ENCODE measurements around the gene LIMS1.
"Not testable (repeated sequence)": the region's sequence is repeated elsewhere in the genome, so short reads cannot be mapped to it uniquely, and the experiment has no call there.

The LIMS1 gene

DNA sequence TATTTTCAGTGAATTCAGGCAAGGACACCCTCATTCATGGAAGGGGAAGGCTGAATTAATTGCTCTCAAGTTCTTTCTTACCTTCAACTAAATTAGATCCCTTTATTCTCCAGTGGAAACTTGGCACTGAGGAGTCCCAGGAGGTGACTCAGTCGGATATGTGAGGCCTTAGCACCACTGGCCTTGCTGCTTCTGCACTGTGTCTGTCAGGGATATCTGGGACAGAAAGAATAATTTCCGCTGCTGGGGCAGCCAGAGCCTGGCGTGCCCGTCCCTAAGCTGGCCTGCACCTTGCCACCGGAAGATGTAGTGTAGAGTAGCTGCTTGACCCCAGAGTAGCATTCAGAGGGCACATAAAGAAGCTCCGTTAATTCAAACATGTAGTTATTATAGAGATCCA lies 53.4 kb downstream of the LIMS1 start:
- DNase-seq (ENCODE audit: low read depth) = no peak

DNA sequence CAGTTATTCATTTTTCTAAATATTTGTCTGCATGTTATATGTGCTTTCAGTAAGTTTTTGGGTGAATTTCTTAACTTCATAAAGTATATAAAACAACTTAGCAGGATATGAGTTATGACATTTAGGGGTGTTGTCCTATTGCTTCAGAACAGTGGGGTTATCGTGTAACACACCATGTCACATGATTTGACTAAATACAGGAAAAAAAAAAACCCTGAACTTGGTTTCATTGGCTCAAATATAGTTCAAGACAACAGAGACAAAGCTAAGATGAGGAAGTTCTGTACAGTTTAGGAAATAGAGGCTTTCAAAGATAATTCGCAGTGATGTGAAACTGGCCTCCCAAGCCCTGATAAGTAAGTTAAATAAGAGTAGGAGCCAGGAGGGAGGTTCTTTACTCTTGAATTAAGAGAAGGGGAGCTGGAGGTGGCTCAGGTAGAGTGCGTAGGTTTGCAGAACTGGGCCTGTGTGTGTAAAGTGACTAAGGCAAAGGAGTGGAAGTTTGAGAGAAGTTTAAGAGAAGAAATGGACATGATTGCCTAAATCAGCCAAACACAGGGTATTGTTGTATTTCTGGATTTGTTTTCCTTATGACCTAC lies 53.9 kb downstream of the LIMS1 start:
- no peak for DNase-seq (ENCODE audit: low read depth)

DNA sequence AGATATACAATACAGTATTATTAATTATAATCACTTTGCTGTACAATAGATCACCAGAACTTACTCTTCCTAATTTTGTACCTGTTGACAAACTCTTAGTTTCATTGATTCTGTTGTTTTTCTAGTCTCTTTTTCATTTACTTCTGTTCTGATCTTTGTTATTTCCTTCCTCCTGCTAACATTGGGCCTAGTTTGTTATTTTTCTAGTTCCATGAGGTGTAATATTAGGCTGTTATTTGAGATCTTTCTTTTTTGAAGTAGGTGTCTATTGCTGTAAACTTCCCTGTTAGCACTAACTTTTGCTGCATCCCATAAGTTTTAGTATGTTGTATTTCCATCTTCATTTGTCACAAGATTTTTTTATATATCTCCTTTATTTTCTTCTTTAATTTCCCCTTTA lies 55.1 kb downstream of the LIMS1 start:
- no peak for DNase-seq (ENCODE audit: low read depth)

DNA sequence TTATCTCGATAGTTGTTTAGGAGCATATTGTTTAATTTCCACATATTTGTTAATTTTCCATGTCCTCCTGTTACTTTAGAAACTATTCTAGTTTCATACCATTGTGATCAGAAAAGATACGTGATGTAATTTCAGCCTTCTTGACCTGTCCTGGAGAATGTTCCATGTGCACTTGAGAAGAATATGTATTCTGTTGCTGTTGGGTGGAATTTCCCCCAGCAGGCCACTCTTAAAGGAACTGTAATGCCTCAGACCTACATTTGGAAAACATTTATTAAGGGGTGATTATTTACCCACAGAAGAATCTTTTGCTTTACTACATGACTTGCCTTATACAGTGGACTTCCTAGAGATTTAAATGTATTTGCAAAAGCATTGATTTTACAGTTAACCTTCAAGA lies 55.5 kb downstream of the LIMS1 start:
- DNase-seq (ENCODE audit: low read depth) = no peak

DNA sequence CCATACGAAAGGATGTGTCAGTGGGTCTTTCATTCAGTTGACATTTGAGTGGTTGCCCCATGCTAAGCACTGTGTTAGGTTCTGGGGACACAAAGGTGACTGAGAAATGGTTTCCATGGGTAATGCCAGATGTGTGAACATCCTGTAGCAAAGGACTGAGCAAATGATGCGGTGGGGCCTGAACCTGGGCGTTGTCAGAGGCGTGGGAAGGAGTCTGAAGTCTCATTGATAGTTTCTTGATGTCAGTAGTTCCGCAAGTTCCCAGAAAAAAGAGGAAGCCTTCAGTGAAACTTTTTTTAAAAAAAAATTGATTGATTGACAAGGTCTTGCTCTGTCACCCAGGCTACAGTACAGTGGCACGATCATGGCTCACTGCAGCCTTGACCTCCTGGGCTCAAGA lies 56.9 kb downstream of the LIMS1 start:
- no peak for DNase-seq (ENCODE audit: low read depth)

DNA sequence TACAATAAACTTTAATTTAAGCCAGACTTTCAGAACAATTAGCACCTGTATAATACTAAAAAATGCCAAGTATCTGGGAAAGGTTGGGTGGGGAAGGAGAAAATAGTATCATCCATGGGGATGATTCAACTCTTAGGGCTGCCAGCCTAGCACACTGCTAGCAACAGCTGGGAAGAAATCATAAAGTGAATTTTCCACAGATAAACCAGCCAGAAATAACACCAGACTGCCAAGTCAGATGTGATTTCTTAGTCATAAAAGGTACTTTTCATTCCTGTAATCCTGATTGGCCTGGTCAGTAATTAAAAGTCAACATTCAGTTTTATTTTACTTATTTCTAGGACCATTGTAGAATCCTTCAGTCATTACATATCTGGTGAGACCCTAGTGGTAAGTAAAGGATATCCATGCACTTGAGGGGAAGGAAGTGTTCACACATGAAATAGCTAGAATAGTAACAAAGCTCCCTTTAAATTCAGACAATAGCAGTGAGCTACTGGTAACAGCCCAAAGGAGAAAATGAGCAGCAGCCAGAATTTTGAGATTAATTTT lies 59.4 kb downstream of the LIMS1 start:
- DNase-seq (ENCODE audit: low read depth) = no peak

DNA sequence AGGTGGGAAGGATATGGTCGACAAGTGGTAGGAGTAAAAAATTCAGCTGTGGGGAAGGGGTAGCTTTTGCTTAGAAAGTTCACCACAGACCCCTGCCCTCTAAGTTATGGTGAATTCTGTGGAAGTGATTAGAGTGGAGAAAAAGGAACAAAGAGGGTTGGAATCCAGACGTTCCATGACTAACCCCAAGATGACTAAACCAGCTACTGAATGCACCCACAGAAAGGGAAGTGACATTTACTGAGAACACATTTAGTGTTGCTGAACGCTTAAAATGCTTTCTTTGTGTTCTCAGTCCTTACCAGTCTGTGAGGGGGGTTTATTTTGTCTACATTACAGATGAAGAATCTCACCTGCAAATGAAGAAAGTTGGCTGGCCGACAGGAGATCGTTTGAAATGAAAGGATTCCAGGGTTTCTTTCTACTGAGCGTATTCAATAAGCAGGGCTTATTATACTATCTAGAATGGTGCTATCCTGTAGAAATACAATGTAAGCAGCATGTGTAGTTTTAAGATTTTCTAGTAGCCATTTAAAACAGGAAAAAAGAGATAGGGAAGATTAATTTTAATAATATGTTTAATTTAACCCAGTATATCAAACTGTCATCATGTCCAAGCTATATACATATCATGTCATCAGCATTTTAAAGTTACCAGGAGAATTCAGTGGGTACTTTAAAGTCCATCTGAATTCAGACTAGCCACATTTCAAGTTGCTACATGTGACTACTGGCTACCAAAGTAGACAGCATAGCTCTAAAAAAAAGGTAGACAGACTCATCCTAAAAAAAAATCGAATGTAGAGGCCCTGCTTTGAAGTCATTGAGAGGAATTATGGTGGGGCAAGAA lies 60.1 kb downstream of the LIMS1 start:
- DNase-seq (ENCODE audit: low read depth) = no peak

DNA sequence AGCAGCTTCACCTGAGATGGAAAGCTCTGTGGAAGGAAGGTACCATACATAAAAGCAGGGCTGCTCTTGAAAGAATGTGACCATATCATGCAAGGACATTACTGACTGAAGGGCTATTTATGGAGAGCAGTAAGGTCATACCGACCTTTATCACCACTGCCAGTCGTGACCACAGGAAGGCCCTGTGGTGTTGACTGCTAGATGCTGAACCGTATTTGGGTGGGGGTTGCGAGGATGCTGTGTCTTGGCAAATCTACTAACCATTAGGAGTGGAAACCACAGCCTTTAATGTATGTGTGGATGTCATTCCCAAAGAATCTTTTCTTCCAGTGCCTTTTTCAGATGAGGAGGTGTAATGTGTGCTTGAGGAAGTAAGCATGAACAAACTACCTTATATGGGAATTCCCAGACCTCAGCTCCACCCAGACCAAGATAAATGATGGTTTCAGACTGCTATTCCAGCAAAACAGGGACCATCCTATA lies 60.8 kb downstream of the LIMS1 start:
- no peak for DNase-seq (ENCODE audit: low read depth)

DNA sequence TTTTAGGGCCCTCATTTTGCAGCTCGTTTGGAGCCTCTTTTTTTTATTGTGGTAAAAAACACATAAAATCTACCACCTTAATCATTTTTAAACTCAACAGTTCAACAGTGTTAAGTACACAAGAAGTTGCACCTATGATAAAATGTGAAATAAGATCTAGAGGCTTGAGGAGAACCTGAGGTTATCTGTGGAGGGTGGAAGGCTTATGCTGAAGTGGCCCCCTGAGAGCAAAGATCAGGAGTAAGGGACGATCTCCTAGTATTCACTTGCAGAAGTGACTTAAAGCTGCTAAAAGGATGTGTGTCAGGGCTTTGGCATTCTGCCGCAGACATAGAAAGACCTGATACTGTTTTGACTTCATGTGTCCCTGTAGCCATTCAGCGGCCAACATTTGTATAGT lies 61.5 kb downstream of the LIMS1 start:
- DNase-seq (ENCODE audit: low read depth) = not testable (repeated sequence)

DNA sequence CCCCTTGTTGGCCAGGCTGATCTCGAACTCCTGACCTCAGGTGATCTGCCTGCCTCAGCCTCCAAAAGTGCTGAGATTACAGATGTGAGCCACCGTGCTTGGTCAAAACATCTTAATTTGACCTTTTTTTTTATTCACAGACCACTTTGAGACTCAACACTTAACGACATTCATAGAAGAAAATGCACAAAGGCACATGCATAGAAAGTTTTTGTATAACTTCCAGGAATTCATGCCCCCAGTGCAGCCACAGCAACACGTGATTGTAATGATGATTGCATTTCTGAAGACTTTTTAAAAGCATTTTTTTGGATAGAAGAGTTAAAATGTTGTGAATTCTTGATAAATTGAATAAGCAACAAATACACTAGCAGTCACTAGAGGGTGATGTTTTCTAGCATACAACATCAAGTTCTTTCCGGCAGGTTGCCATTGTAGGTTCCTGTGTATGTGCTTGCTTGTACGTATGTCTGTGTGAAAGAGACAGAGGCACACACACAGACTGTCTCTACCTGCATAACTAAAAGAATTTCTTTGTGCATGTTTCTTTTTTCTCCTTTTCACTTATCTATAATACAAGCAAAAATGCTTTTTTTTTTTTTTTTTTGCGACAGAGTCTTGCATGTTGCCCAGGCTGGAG lies 63.0 kb downstream of the LIMS1 start:
- DNase-seq (ENCODE audit: low read depth) = not testable (repeated sequence)

DNA sequence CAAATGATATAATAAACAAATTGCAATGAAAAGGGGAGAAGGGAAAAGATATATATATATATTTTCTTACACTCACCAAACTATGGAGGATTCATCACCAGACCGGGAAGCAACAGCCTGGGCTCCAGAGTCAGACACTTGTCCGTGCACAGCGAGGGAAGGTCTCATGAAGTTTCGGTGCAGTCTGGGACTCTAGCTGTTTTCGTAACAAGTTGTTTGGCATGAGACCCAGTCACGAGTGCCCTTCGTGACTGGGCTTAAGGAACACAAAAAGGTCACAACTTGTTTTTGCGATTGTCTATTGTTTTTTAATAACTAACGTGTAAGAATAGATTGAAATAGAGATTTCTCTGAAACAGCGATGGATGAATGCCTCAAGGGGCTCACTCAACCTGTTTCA lies 66.9 kb downstream of the LIMS1 start:
- not testable (repeated sequence) for DNase-seq (ENCODE audit: low read depth)

DNA sequence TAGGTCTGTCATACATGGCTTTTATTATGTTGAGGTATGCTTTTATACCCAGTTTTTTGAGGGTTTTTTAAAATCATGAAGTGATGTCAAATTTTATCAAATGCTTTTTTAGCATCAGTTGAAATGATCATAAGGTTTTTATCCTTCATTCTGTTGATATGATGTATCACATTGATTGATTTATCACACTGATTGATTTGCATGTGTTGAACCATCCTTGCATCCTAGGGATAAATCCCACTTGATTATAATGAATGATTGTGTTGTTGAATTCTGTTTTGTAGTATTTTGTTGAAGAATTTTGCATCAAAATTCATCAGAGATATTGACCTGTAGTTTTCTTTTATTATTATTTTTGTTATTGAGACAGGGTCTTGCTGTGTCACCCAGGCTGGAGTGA lies 68.2 kb downstream of the LIMS1 start:
- no peak for DNase-seq (ENCODE audit: low read depth)

DNA sequence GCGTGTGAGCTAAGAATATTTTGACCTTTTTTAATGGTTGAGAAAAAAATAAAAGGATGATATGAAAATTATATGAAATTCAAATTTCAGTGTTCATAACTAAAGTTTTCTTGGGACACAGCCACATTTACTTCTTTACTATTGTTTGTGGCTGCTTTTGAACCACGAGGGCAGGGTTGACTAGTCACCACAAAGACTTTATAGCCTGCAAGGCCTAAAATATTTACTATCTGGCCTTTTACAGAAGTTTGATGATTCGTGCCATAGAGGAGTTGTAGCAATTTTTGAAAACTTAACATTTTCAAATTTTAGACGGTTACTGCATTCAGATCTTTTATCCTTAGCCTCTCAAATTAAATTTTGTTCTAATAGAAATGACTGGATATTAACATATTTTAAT lies 69.9 kb downstream of the LIMS1 start:
- DNase-seq (ENCODE audit: low read depth) = no peak

DNA sequence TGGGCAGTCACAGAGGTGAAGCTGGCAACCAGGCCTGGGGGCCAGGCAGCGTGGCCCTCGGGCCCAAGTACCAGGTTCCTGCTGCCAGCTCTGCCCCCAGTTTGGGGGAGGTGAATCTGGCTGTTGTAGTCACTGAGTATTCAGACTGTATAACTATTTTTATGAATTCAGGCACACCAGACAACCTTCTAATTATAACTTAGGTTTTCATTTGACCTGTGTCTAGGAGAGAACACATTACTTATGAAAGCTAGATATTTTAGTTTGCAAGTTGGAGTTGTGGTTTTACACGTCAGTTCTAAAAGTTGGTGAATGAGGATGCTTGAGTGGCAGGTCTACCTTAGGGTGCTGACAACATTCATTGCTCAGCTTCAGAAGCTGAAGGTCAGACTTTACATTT lies 71.7 kb downstream of the LIMS1 start:
- DNase-seq (ENCODE audit: low read depth) = no peak

DNA sequence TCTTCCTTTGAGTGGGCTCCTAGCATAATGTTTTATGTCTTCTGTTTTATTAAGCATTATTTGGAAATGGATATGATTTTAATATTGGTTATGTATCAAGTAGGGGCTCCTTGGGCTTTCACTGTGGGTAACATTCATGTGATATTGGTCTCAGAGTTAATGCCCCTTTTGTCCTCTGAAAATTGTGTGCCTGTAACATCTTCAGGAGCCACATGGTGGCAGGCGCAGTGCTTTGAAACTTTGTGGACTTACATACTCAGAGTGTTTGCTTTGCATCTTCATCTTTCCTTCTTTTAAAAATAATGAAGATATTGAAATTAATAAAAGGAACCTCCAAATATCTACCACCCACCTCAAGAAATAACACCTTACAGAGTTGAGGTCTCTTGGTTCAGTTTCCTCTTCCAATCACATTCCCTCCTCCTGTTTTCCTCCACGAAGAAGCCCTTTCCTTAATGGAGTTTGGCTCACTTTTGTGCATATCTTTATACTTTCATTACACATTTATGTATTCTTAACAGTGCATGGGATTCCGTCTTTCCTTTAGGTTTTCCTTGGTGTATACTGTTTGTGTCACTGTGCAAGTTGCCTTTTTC lies 73.5 kb downstream of the LIMS1 start:
- DNase-seq (ENCODE audit: low read depth) = no peak

DNA sequence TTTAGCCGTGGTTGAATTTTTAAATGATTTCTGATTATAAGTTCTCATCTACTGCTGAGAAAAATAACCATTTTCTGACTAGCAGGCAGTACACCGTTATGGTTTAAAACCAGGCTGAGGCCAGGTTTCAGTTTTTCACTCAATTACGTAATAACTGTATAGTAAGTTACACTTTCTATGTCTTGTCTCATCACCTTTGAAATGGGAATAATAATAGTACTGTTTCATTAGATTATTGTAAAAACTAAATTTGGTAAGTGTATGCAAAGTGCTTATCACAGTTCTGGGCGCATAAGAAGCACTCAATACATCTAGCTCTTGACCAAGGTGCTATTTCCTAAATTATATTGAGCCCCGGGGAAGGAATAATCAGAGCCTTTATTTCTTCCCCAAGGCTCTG lies 76.8 kb downstream of the LIMS1 start:
- DNase-seq (ENCODE audit: low read depth) = no peak

DNA sequence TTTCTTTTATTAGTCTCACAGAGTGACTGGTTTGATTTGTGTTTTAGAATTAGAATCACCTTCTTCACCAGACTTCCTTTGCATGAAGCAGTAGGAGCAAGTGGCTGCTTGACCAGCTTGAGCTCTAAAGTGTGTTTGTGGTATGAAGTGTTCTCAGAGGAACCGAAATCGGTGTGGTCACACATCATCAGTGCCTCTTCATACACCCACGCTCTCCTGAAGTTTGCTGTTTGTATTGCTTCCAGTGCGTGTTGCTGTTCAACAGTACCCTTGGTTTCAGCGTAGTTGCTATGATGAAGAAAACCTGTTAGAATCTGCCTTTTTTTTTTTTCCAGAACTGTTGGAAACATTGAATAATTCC lies 77.9 kb downstream of the LIMS1 start:
- no peak for DNase-seq (ENCODE audit: low read depth)

DNA sequence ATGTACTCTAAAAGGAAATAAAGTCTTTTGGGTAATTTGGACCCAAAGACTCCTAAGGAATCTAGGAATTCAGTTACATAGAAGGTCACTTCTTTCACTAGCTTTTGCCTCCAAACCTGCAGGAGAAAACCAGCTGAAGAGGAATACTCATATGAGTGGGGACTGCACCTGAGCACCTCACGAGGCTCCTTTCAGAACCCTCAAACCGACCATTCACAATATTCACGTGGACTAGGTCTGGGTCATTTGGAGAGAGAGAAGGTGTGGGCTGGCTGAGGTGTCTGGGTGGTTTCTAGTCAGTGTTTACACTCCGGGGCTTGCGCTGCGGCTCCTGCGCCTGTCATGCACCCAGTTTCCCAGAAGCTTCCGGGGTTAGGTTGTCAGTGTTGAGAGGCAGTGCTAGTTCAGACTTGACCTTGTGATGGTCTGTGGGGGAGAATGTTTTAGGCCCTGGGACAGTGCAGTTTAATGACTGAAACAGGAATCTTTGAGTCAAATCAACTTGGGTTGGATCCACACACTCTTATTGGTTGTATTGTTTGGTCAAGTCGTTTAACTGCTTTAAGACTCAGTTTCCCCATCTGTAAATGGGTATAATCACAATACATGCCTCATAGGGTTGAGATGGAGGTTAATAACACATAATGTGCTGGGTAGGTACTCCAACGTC lies 78.4 kb downstream of the LIMS1 start:
- no peak for DNase-seq (ENCODE audit: low read depth)

DNA sequence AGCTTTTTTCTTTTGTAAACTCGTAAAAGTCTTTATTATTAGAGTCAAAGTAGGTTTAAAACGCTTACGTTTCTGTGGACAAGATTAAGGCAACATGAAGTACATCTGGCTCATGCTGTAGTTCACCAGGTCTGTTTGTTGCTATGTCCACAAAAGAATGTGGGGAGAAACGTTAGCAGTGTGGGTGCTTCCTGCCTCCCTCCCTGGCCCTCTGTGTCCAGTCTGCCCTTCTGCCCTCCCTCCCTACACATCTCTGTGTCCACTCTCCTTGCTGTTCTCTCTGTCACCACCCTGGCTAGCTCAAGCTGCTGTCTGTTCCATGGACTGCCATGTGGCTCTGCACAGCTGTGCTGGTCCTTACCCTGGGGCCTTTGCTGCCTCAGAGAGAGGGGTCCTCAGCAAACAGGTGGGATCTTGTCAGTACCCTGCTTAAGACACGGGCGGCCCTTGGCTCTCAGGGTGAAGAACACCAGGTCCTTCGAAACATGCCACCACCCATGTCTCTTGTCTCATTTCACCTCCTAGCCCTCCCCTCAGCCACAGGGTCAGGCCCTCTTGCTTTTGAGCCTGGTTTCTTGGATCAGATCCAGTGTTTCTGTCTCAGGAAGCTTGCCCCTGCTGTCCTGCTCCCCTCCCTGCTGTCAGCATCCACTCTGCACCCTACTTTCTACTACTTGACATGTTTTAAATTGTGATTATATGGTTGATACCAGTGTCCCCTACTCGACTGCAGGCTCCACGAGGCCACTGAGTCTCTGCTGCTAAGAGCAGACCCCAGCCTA lies 79.2 kb downstream of the LIMS1 start:
- DNase-seq (ENCODE audit: low read depth) = no peak

DNA sequence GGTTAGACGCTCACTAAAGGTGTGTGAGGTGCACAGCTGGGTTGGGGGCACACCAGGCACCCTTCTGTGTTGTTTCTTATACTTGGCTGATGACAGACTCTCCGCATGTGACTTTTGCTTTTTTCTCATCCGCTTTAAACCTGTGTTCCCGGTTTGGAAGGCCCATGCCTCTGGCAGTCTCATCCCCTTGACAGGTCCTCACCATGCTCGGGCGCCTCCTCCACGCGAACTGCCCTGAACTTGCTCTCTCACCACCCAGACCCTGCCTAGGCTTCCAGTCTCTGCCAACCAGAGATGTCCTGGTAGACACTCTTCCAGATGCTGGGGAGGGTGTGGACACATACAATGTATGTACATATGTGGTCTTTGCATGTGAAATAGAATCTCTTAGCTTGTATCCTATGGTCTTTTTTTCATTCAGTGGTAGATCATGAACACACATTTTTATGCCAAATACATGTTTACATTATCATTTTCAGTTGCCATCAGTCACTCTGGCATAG lies 79.8 kb downstream of the LIMS1 start:
- DNase-seq (ENCODE audit: low read depth) = no peak

DNA sequence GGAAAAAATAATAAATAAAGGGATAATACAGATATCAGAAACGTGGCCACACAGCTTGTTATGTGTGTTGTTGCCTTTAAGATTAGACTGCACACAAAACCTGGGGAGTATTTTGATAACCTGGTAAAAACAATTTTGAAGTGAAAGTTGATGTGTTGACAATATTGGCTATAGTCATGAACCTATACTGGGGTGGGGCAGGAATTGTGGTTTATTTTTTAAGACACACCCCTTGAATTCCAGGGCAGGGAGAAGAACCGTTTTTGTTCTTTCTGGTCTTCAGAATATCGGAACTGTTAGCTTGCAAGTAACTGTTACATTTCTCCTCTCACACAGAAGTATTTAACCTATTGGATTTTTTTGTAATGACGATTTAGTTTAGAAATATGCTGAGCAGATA lies 80.4 kb downstream of the LIMS1 start:
- no peak for DNase-seq (ENCODE audit: low read depth)
